CD4-positive, alpha-beta memory T cell (primary cell): ENCODE results near the gene MBTPS1. TPM values are rescaled to one million over a fixed set of nuclear protein-coding genes. Genes with fewer than 3 reads are reported as not detected.

ENCODE experiments used
- CTCF ChIA-PET: fragments of 350-600 bp; sonication (Branson Sonifier 250); formaldehyde crosslinking; loops from one replicate; lab custom pipeline; 2021; ENCODE audit warnings: inconsistent platforms; ENCODE audit not compliant: partially characterized antibody; lab: Charles Lee
- POLR2A ChIA-PET: fragments of 350-600 bp; sonication (Branson Sonifier 250); formaldehyde crosslinking; loops from one replicate; lab custom pipeline; 2021; ENCODE audit not compliant: partially characterized antibody; lab: Charles Lee
- DNase-seq, 5 donors: peaks; one replicate each; pipeline versions ENCODE4 v3.0.0 to v3.0.0-alpha.2; 2020 to 2022; ENCODE audit warnings: mixed read lengths in 1 of 5
- H3K27ac ChIP-seq: one replicate; pipeline ENCODE4 v1.7.0; 2013; ENCODE audit warnings: low read depth, low read length
- H3K27me3 ChIP-seq: 2 replicates; pipeline ENCODE4 v1.7.0; 2013; ENCODE audit warnings: mild to moderate bottlenecking, low read length, moderate library complexity; ENCODE audit not compliant: insufficient read depth
- H3K36me3 ChIP-seq: 2 replicates; pipeline ENCODE4 v1.7.0; 2013; ENCODE audit warnings: mild to moderate bottlenecking, low read length, moderate library complexity; ENCODE audit not compliant: insufficient read depth
- H3K4me1 ChIP-seq: 2 replicates; pipeline ENCODE4 v1.7.0; 2013; ENCODE audit warnings: mild to moderate bottlenecking, low read length, moderate library complexity; ENCODE audit not compliant: insufficient read depth
- H3K4me3 ChIP-seq, 2 donors: one replicate each; pipeline ENCODE4 v1.7.0; 2013; ENCODE audit warnings: low read length in 2 of 2, mild to moderate bottlenecking in 1 of 2
- H3K9me3 ChIP-seq, 2 donors: one replicate each; pipeline ENCODE4 v1.7.0; 2013; ENCODE audit warnings: low read length in 2 of 2, control low read depth in 1 of 2; ENCODE audit not compliant: control insufficient read depth in 1 of 2
- H3K27ac Mint-ChIP-seq, 7 donors: one replicate each; pipeline ENCODE4 v1.8.0; 2020 to 2021; ENCODE audit warnings: mixed read lengths in 7 of 7, mild to moderate bottlenecking in 6 of 7, inconsistent platforms in 3 of 7, moderate library complexity in 3 of 7
- H3K27me3 Mint-ChIP-seq, 2 donors: one replicate each; pipeline ENCODE4 v1.8.0; 2020 to 2021; ENCODE audit warnings: mixed read lengths in 2 of 2
- H3K36me3 Mint-ChIP-seq, 2 donors: one replicate each; pipeline ENCODE4 v1.8.0; 2020 to 2021; ENCODE audit warnings: mixed read lengths in 2 of 2, inconsistent platforms in 1 of 2, mild to moderate bottlenecking in 1 of 2
- H3K4me1 Mint-ChIP-seq, 4 donors: one replicate each; pipeline ENCODE4 v1.8.0; 2020 to 2021; ENCODE audit warnings: mixed read lengths in 4 of 4, mild to moderate bottlenecking in 1 of 4
- H3K4me3 Mint-ChIP-seq, 8 donors: one replicate each; pipeline ENCODE4 v1.8.0; 2020 to 2021; ENCODE audit warnings: mixed read lengths in 8 of 8, mild to moderate bottlenecking in 7 of 8, moderate library complexity in 6 of 8, inconsistent platforms in 3 of 8
- H3K9me3 Mint-ChIP-seq, 8 donors: one replicate each; pipeline ENCODE4 v1.8.0; 2020 to 2021; ENCODE audit warnings: mixed read lengths in 8 of 8, mild to moderate bottlenecking in 5 of 8, inconsistent platforms in 3 of 8, moderate library complexity in 1 of 8
- intact Hi-C: fragments of 100-400 bp; cut with micrococcal nuclease; formaldehyde crosslinking; loops from one replicate; pipeline ENCODE4 v1.15.1; 2023
- polyA plus RNA-seq, 2 donors: library from polyadenylated mRNA; unstranded; fragments of 300-500 nt; fragmentation: Illumina TruSeq; gene quantifications; one replicate each; pipeline ENCODE4 v1.2.3, GENCODE V29; 2021
- total RNA-seq, 2 experiments: library from RNA; stranded (reverse); gene quantifications; one replicate each; pipeline ENCODE4 v1.2.3, GENCODE V29; 2021

The MBTPS1 gene
- total and polyA plus RNA-seq, 4 experiments from 2014 or later, result 53.9 to 140 (median 99.1) TPM

DNA sequence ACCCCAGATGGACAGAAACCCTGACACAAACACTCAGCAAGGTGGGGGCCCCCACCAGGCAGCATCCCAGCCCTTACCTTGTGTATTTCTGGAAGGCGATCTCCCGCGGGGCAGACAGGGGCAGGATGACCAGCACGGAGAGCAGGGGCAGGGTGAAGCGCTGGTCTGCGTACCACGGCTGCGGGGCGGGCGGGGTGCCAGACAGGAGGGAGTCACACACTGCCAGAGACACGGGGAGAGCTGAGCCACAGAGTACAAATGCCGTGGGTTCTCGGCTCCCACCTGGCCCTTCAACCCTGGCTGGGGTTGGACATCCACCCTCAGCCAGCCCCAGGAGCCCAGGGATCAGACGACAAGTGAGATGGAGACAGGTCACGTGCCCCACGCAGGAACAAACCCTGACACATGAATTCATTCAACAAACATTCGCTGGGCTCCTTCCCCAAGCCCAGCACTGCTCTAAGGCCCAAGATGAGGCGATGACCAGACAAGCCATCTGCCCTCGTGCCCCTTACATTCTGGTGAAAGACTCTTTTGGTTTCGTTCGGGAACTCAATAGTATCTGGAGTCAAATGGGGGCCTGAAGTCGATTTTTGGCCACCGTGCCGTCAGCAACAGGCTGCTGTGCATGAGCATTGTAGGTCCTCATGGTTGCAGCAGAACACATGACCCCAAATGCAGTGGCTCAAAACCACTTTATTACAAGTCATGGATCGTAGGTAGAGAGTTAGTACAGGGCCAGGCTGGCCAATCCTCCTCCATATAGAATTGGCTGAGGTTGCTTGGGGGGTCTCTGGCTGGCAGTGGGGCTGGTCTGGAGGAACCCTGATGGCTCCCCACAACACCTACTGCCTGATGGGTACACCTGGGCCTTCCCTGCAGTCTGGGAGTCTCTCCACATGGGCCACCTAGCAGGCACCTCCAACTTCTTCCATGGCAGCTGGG is 83.2 kb downstream of the MBTPS1 start:
- H3K4me1 ChIP-seq, result peaks cover 9% of the 10 kb centered on the region
- H3K36me3 Mint-ChIP-seq, result no peaks in the 10 kb centered on the region
- no peaks in the 10 kb centered on the region for H3K36me3 ChIP-seq
- peak overlapping the region in 1 of 7 donors; percentile 78 for H3K27ac Mint-ChIP-seq
- H3K4me1 Mint-ChIP-seq, result peaks cover 3 to 14% (median 9%) of the 10 kb centered on the region in 4 donors
- no peak overlapping the region for H3K27ac ChIP-seq
- no peak overlapping the region for H3K4me3 Mint-ChIP-seq
- DNase-seq, result no peak
- H3K4me3 ChIP-seq, result no peak overlapping the region
- peaks cover 6% of the 10 kb centered on the region in 2 donors for H3K27me3 Mint-ChIP-seq
- ChIA-PET CTCF (no interaction called here), POLR2A (no interaction called here)
- peaks cover 0 to 10% (median 4%) of the 10 kb centered on the region in 8 donors for H3K9me3 Mint-ChIP-seq
- H3K9me3 ChIP-seq, result no peaks in the 10 kb centered on the region
- intact Hi-C loops, result no loop called here
- H3K27me3 ChIP-seq, result no peaks in the 10 kb centered on the region

GRCh38 chr16:84032458-84033178 is 84.1 kb downstream of the MBTPS1 start:
- CTCF ChIA-PET, result no interaction called here

GRCh38 chr16:84031556-84031955 is 85.2 kb downstream of the MBTPS1 start:
- no peak overlapping the region for H3K27ac ChIP-seq
- no peak overlapping the region for H3K4me3 ChIP-seq
- H3K27me3 Mint-ChIP-seq, result peaks cover 6 to 12% of the 10 kb centered on the region in 2 donors
- no peak overlapping the region for H3K4me3 Mint-ChIP-seq
- H3K27me3 ChIP-seq, result no peaks in the 10 kb centered on the region
- DNase-seq, result no peak
- no peaks in the 10 kb centered on the region for H3K9me3 ChIP-seq
- H3K27ac Mint-ChIP-seq, result no peak overlapping the region
- CTCF ChIA-PET, result no interaction called here
- peaks cover 0 to 10% (median 4%) of the 10 kb centered on the region in 8 donors for H3K9me3 Mint-ChIP-seq
- H3K4me1 ChIP-seq, result peaks cover 9% of the 10 kb centered on the region
- H3K36me3 Mint-ChIP-seq, result peaks cover 0 to 4% of the 10 kb centered on the region in 2 donors
- POLR2A ChIA-PET, result no interaction called here
- peaks cover 3 to 14% (median 9%) of the 10 kb centered on the region in 4 donors for H3K4me1 Mint-ChIP-seq
- no peaks in the 10 kb centered on the region for H3K36me3 ChIP-seq
- intact Hi-C loops, result no loop called here

More at GRCh38 chr16:84032458-84033178, 84.1 kb downstream of the MBTPS1 start:
- no peak for DNase-seq
- Mint-ChIP-seq H3K4me3 (no peak overlapping the region), H3K27me3 (peaks cover 6 to 8% of the 10 kb centered on the region in 2 donors), H3K4me1 (peaks cover 3 to 14% (median 9%) of the 10 kb centered on the region in 4 donors), H3K36me3 (peaks cover 0 to 4% of the 10 kb centered on the region in 2 donors), H3K9me3 (peaks cover 0 to 10% (median 4%) of the 10 kb centered on the region in 8 donors), H3K27ac (no peak overlapping the region)
- Histone ChIP-seq H3K27me3 (no peaks in the 10 kb centered on the region), H3K27ac (no peak overlapping the region), H3K9me3 (no peaks in the 10 kb centered on the region), H3K4me3 (no peak overlapping the region), H3K4me1 (peaks cover 9% of the 10 kb centered on the region), H3K36me3 (no peaks in the 10 kb centered on the region)
- intact Hi-C loops, result no loop called here
- POLR2A ChIA-PET, result no interaction called here

DNA sequence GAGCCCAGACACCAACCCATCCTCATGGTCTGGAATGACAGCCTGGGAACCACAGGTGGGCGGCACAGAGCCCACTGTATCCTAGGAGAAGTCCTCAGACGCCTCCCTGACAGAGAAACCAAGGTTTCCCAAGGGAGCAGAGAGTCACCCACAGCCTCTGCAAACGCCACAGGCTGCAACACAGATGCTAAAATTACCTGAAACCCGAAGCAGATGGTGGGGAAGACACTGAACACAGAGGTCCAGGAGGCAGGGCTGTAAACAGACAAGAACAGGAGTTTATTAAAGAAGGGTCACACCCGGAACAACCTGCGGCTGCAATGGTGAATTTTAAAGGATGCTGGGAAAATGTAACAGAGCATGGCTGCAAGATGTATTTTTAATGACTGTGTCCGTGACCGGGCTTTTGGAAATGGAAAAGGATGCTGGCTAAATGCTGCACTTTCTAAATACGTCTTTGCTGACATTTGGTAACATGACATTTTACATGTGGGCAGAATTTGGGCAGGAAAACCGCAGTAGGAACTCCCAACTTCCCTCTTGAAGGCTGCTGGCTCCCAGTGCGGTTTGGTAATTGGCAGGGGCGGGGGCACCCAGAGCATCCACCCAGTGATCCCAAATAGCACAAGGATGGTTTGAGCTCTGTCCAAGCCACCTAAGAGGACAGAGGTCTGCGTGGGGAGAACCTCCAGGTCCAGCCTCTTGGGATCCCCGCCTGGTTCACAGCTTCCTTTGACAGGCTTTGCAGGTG is 87.3 kb downstream of the MBTPS1 start:
- ChIA-PET CTCF (no interaction called here), POLR2A (no interaction called here)
- Mint-ChIP-seq H3K4me3 (no peak overlapping the region), H3K27ac (no peak overlapping the region), H3K36me3 (peaks cover 0 to 4% of the 10 kb centered on the region in 2 donors), H3K4me1 (peaks cover 3 to 14% (median 9%) of the 10 kb centered on the region in 4 donors), H3K27me3 (peaks cover 6 to 14% of the 10 kb centered on the region in 2 donors), H3K9me3 (peaks cover 0 to 2% (median 0%) of the 10 kb centered on the region in 8 donors)
- Histone ChIP-seq H3K27ac (no peak overlapping the region), H3K4me1 (peaks cover 9% of the 10 kb centered on the region), H3K9me3 (no peaks in the 10 kb centered on the region), H3K27me3 (no peaks in the 10 kb centered on the region), H3K36me3 (no peaks in the 10 kb centered on the region), H3K4me3 (no peak overlapping the region)
- intact Hi-C loops, result no loop called here
- no peak for DNase-seq

- Histone ChIP-seq H3K27me3 (no peaks in the 10 kb centered on the region), H3K36me3 (no peaks in the 10 kb centered on the region), H3K4me1 (peaks cover 9% of the 10 kb centered on the region), H3K27ac (no peak overlapping the region), H3K4me3 (no peak overlapping the region), H3K9me3 (no peaks in the 10 kb centered on the region)
- H3K4me1 Mint-ChIP-seq, result peaks cover 3 to 14% (median 9%) of the 10 kb centered on the region in 4 donors
- peaks cover 0 to 4% of the 10 kb centered on the region in 2 donors for H3K36me3 Mint-ChIP-seq
- CTCF ChIA-PET, result no interaction called here
- POLR2A ChIA-PET, result no interaction called here
- peaks cover 4 to 17% of the 10 kb centered on the region in 2 donors for H3K27me3 Mint-ChIP-seq
- H3K4me3 Mint-ChIP-seq, result no peak overlapping the region
- intact Hi-C loops, result no loop called here
- DNase-seq, result no peak
- H3K9me3 Mint-ChIP-seq, result peaks cover 0 to 6% (median 0%) of the 10 kb centered on the region in 8 donors
- H3K27ac Mint-ChIP-seq, result peak overlapping the region in 1 of 7 donors; percentile 58
Observed at GRCh38 chr16:84027625-84028024, 89.1 kb downstream of the MBTPS1 start.

DNA sequence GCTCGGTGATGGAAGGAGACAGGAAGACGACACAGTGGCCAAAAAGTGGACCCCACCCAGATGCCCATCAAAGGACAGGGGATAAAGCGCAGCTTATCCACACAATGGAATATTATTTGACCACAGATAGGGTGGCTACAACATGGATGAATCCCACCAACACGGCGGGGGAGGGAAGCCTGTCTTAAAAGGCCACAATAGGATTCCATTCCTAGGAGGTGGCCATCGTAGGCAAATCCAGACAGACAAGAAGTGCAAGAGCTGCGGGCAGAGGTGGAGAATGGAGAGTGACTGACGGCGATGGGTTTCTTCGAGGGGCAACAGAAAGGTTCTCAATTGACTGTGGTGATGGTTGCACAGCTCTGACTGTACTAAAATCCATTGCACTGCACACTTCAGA is 90.1 kb downstream of the MBTPS1 start:
- POLR2A ChIA-PET, result no interaction called here
- no peak for DNase-seq
- Histone ChIP-seq H3K9me3 (no peaks in the 10 kb centered on the region), H3K27me3 (no peaks in the 10 kb centered on the region), H3K4me3 (no peak overlapping the region), H3K4me1 (peaks cover 9% of the 10 kb centered on the region), H3K36me3 (no peaks in the 10 kb centered on the region), H3K27ac (no peak overlapping the region)
- H3K9me3 Mint-ChIP-seq, result peaks cover 0 to 14% (median 2%) of the 10 kb centered on the region in 8 donors
- no peak overlapping the region for H3K4me3 Mint-ChIP-seq
- intact Hi-C loops, result no loop called here
- no peak overlapping the region for H3K27ac Mint-ChIP-seq
- peaks cover 4 to 18% of the 10 kb centered on the region in 2 donors for H3K27me3 Mint-ChIP-seq
- peaks cover 3 to 14% (median 9%) of the 10 kb centered on the region in 4 donors for H3K4me1 Mint-ChIP-seq
- peaks cover 0 to 5% of the 10 kb centered on the region in 2 donors for H3K36me3 Mint-ChIP-seq
- CTCF ChIA-PET, result no interaction called here
